Mesothelial cell of epicardium (in vitro differentiated cells): ENCODE results near the gene LRFN5. TPM values are rescaled to one million over a fixed set of nuclear protein-coding genes. Genes with fewer than 3 reads are reported as not detected.

Experiments
- DNase-seq, 2 experiments: peaks; one replicate each; pipeline ENCODE4 v3.0.0; 2021; ENCODE audit warnings: low spot score in 2 of 2; ENCODE audit not compliant: unreplicated experiment in 2 of 2
- H3K27ac Mint-ChIP-seq: 2 replicates; pipeline ENCODE4 v1.8.0; 2021; ENCODE audit warnings: mixed read lengths
- H3K27me3 Mint-ChIP-seq: 2 replicates; pipeline ENCODE4 v1.8.0; 2021; ENCODE audit warnings: low read depth, mixed read lengths
- H3K36me3 Mint-ChIP-seq: 2 replicates; pipeline ENCODE4 v1.8.0; 2021; ENCODE audit warnings: mixed read lengths
- H3K4me1 Mint-ChIP-seq: 2 replicates; pipeline ENCODE4 v1.8.0; 2021; ENCODE audit warnings: mixed read lengths
- H3K4me3 Mint-ChIP-seq: 2 replicates; pipeline ENCODE4 v1.8.0; 2021; ENCODE audit warnings: mild to moderate bottlenecking, moderate library complexity, mixed read lengths
- H3K9me3 Mint-ChIP-seq: 2 replicates; pipeline ENCODE4 v1.8.0; 2021; ENCODE audit warnings: mixed read lengths
- CTCF ChIP-seq: fragments of 200-600 bp; sonication (generic); IDR thresholded peaks from one replicate; pipeline ENCODE4 v1.5.0; 2021; ENCODE audit warnings: antibody characterized with exemption; ENCODE audit not compliant: unreplicated experiment
- total RNA-seq: library from RNA; stranded (reverse); gene quantifications from 3 replicates; pipeline ENCODE4 v1.2.1, GENCODE V29; 2021

The LRFN5 gene
- total RNA-seq, 1 donor from 2014 or later, result 23.1 TPM

- no peaks in the 10 kb centered on the region for H3K27me3 Mint-ChIP-seq
- peaks cover 17% of the 10 kb centered on the region for H3K4me1 Mint-ChIP-seq
- peak overlapping the region; percentile 81 for H3K27ac Mint-ChIP-seq
- H3K4me3 Mint-ChIP-seq, result no peak overlapping the region
- H3K36me3 Mint-ChIP-seq, result peaks cover 2% of the 10 kb centered on the region
- TF ChIP-seq CTCF, result no peak
- peaks cover 7% of the 10 kb centered on the region for H3K9me3 Mint-ChIP-seq
- DNase-seq, result no peak
Observed at GRCh38 chr14:41875116-41875515, 268.4 kb downstream of the LRFN5 start.

GRCh38 chr14:41878321-41878720, 271.6 kb downstream of the LRFN5 start:
- no peak for TF ChIP-seq CTCF
- Mint-ChIP-seq H3K27me3 (no peaks in the 10 kb centered on the region), H3K27ac (no peak overlapping the region), H3K4me3 (no peak overlapping the region), H3K9me3 (peaks cover 3% of the 10 kb centered on the region), H3K4me1 (peaks cover 12% of the 10 kb centered on the region), H3K36me3 (no peaks in the 10 kb centered on the region)
- DNase-seq, result no peak

GRCh38 chr14:41891624-41892023, 284.9 kb downstream of the LRFN5 start:
- no peak for TF ChIP-seq CTCF
- no peak overlapping the region for H3K27ac Mint-ChIP-seq
- no peak overlapping the region for H3K4me3 Mint-ChIP-seq
- no peaks in the 10 kb centered on the region for H3K27me3 Mint-ChIP-seq
- no peaks in the 10 kb centered on the region for H3K9me3 Mint-ChIP-seq
- no peak for DNase-seq
- H3K4me1 Mint-ChIP-seq, result peaks cover 7% of the 10 kb centered on the region
- H3K36me3 Mint-ChIP-seq, result no peaks in the 10 kb centered on the region

GRCh38 chr14:41899416-41899815, 292.7 kb downstream of the LRFN5 start:
- H3K27ac Mint-ChIP-seq, result no peak overlapping the region
- peaks cover 8% of the 10 kb centered on the region for H3K4me1 Mint-ChIP-seq
- H3K27me3 Mint-ChIP-seq, result no peaks in the 10 kb centered on the region
- H3K9me3 Mint-ChIP-seq, result no peaks in the 10 kb centered on the region
- no peak for DNase-seq
- H3K4me3 Mint-ChIP-seq, result no peak overlapping the region
- no peaks in the 10 kb centered on the region for H3K36me3 Mint-ChIP-seq
- TF ChIP-seq CTCF, result no peak

- DNase-seq, result no peak
- H3K36me3 Mint-ChIP-seq, result no peaks in the 10 kb centered on the region
- peaks cover 8% of the 10 kb centered on the region for H3K4me1 Mint-ChIP-seq
Observed at GRCh38 chr14:41900644-41901043, 294.0 kb downstream of the LRFN5 start.

More at GRCh38 chr14:41900644-41901043, 294.0 kb downstream of the LRFN5 start:
- Mint-ChIP-seq H3K4me3 (no peak overlapping the region), H3K27me3 (no peaks in the 10 kb centered on the region), H3K9me3 (no peaks in the 10 kb centered on the region), H3K27ac (no peak overlapping the region)
- no peak for TF ChIP-seq CTCF
